UCSD-AML1 (cell line): ENCODE measurements around the gene CCNL2.

Source experiments
- DNase-seq: peaks from one replicate; lab custom pipeline; 2025; ENCODE audit not compliant: unreplicated experiment; lab: John Stamatoyannopoulos, UW

Gene CCNL2

GRCh38 chr1:1343811-1344421, 55.2 kb downstream of the CCNL2 start:
- DNase-seq, result no peak

- DNase-seq, result no peak
Observed at GRCh38 chr1:1342584-1343115, 56.5 kb downstream of the CCNL2 start.

GRCh38 chr1:1342061-1342562, 57.0 kb downstream of the CCNL2 start:
- DNase-seq, result no peak

GRCh38 chr1:1341549-1342021, 57.5 kb downstream of the CCNL2 start:
- DNase-seq, result no peak

- DNase-seq, result no peak
Observed at GRCh38 chr1:1340791-1341548, 58.2 kb downstream of the CCNL2 start.

- no peak for DNase-seq
Observed at GRCh38 chr1:1340185-1340584, 59.0 kb downstream of the CCNL2 start.

- DNase-seq, result no peak
Observed at GRCh38 chr1:1338278-1338677, 60.9 kb downstream of the CCNL2 start.

GRCh38 chr1:1337793-1338147, 61.4 kb downstream of the CCNL2 start:
- no peak for DNase-seq

GRCh38 chr1:1336931-1337792, 62.0 kb downstream of the CCNL2 start:
- DNase-seq, result no peak

- no peak for DNase-seq
Observed at GRCh38 chr1:1336446-1336845, 62.7 kb downstream of the CCNL2 start.

- no peak for DNase-seq
Observed at GRCh38 chr1:1335792-1336248, 63.3 kb downstream of the CCNL2 start.
